ENCODE results near the gene DOCK8.

Gene DOCK8

GRCh38 chr9:512555-513272 lies 298.0 kb downstream of the DOCK8 start:
- DNase-seq, result no peak

Data from NCI-H2227 treated with DMSO at 0.1 percent for 48 hours (cell line).